GM18502 (cell line): ENCODE data around the gene HOXA1.

Experiments used
- ATAC-seq: cut with Tn5 transposase; IDR thresholded peaks from one replicate; pipeline ENCODE4 v1.9.1; 2021; ENCODE audit warnings: mild to moderate bottlenecking; ENCODE audit not compliant: unreplicated experiment, poor library complexity

The HOXA1 gene

DNA sequence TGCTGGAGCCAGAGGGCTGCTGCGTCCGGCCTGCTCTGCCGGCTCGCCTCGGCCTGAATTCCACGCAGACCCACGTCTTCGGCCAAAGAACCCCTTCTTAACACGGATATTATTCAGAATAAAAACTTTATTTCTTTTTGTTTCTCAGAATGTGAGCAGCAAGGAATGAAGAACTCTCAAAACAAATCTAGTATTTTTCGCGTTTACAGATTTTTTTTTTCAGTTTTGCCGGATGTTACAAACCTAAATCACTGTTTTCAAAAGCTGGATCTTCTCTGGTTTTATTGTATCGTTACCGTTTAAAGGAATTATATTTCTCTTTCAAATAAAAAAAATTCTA is 11.1 kb upstream of the HOXA1 start:
- ATAC-seq: no peak

- ATAC-seq: no peak
Observed at GRCh38 chr7:27106181-27106900, 10.5 kb upstream of the HOXA1 start.

- no peak for ATAC-seq
Observed at GRCh38 chr7:27105301-27106031, 9.7 kb upstream of the HOXA1 start.

DNA sequence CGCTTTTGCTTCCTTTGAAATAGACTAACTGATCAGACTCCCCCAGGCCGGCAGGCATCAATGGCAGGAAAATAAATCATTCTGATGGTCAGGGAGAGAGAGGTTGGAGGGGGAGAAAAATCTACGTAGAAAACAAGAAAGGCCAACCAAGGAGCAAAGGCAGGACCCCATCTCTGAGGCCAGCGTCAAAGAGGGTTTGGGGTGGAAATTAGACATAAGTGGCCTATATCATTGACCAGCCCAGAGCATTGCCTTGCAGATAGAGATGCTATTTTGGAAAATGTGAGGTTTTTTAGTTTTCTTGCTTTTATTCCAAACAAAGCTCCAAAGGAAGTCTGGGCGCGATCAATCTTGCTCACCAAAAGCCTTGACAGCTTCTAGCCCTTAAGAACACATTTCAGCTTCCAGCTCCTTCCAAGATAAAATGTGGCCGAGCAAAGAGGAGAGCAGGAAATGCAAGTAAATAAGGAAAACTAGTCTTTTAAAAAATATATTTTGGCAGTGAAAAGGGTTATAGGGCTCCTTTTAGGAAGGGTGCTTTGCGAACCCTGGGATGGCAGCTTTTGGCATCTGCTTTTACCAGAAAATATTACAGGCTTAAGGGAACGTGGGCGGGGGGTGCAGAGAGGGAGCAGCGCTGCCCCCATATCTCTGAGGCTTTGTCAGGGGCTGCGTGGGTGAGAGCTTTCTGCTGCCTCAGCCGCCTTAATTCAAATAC is 8.7 kb upstream of the HOXA1 start:
- ATAC-seq: no peak

- no peak for ATAC-seq
Observed at GRCh38 chr7:27103489-27104226, 7.9 kb upstream of the HOXA1 start.

DNA sequence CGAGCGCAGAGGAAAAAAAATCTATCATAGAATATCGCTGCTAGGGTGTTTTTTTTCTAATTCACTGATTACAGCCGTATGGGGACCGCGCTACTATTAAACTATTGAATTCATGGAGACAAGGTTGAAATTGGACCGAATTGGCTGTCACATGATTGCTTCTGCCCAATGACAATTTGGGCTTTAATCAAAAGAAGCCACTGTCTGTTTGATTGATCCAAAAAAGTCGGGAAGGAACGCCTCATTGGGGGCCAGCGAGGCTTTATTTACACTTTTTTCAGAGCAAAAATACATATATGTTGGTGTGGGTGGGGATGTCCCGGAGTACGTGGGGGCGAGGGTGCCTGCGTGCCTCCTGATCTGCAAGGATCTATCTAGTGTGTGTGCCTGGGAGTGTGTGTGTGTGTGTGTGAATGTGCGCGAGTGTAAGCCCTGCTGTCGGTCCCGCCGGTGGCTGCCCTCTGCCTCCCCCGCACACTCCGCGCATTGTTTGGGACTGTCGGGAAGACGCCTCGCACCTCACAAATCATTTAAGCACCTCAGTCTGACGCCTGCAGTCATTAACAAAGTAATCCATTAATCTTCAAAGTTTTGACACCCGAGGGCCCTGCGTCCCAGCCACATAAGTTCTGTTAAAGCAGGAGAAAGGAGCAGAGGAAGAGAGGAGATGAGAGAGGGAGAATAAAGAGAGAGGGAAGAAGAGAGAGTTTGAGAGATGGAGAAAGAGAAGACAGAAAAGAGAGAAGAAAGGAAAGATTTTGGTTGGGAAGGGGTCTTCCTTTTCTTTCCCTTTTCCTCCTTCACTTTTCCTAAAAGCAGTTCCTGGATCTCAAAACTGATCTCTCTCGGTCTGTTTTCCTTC is 7.0 kb upstream of the HOXA1 start, which contains the start of gene HOXA2:
Gene HOXA2, minus strand, starts transcription at position 103 of the 862 bp plus-strand sequence. CDS start 183 bp downstream, outside the sequence.
- no peak for ATAC-seq

DNA sequence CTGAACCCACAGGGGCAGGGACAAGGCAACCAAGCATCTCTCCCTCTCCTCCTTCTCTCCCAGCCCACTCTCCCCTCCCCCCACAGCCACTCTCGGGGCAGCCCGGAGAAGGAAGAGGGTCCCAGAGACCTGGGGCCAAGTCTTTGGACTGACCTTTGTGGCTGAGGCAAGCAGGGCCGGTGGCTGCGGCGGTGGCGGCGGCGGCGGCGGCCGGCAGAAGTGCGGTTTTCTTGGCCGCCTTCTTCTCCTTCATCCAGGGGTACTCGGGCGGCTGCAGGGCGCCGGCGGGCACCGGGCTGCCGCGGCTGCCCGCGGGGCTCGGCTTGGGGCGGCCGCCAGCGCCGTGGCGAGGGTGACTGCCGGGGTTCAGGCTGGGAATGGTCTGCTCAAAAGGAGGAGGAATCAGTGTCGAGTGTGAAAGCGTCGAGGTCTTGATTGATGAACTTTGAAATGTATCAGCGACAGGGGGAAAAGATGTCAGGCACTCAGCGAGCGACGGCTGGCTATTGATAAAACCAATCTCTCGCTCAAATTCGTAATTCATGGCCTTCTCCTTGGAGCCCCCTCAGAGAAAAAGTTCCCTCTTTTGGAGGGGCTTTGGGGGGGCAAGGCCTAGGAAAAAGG is 6.3 kb upstream of the HOXA1 start:
- ATAC-seq: no peak

DNA sequence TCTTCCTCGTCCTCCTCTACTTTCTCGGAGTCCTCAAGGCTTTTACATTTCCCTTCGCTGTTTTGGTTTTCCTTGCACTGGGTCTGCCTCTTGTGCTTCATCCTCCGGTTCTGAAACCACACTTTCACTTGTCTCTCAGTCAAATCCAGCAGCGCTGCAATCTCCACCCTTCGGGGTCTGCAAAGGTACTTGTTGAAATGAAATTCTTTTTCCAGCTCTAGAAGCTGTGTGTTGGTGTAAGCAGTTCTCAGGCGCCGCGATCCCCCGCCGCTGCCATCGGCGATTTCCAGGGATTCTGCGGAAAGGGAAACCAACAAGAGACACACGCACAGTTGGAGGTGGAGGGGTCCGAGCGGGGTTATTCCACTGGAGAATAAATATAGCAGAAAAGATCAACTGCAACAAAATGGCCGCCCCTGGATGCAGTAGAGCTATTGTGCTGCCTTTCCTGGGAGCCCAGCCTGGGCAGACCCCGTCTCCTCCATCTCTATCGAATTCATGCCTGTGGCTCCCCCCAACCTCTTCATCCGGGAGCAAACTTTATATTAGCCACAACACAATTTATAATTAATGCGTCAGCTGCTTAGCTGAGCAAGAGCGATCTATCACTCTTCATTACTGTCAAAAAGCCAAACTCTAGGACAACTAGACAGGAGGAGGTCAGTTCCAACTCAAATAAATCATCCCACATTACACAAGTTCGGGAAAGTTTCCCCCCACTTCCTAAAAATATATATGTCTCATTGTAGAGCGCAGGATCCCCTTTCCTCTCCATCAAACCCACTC is 5.6 kb upstream of the HOXA1 start:
- no peak for ATAC-seq

DNA sequence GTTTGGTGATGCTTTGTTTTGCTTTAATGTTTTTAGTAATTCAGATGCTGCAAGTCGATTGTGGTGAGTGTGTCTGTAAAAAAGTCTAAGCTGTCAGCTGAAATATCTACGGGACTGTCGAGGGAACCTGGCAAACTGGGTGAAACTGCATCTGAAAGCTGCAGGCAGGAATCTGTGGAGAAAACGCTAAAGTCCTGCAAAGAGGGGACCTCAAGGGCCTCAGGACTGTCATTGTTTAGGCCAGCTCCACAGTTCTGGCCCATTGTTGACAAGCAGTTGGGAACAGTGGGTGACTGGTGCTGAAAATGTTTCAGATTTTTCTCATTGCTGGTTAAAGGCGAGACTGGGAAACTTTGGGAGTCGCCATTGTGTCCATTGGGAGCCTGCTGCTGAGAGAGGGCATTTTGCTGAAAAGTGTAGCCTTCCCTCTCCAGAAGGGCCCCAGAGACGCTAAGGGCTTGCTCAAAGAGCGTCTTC is 4.9 kb upstream of the HOXA1 start:
- ATAC-seq: no peak

DNA sequence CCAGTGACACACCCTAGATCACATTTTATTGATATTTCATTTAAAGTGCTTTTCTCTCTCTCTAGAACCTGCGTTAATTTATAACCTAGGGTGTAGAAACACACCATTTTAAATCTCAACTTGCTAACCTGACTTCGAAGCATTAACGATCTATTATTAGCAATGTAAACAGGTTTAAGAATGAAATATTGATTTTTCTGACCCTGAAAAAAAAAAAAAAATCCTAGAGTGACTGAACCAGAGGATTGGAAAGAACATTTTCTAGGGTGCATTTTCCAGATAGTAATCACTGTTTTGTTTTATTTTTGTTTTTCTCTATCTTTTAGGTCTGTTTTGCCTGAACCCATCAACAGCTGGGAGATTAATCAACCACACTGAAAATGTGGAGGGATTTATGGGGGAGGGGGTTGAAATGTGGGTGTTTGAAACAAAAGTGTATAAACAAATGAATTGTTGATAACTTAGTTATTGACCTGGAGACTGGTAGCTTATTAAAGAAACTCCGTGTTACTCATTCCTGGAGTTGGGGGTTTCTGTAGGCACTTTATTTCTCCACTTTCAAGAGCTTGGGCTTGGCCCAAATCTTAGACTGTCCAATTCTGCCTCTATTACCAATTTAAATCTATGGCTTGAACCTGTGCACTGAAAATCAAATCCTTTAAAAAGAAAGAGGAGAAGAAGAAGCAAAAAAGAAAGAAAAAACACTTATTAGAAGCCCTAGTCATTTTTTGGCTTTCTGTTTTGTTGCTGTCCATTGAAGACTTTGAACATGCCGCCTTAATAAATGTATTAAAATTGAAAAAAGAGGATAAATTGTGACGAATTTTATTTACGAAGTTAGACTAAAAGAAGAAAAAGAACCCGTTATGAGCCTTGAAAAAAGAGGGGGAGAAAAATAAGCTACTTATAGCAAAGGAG is 3.9 kb upstream of the HOXA1 start:
- ATAC-seq: no peak

- ATAC-seq: no peak
Observed at GRCh38 chr7:27098578-27099451, 3.0 kb upstream of the HOXA1 start.

DNA sequence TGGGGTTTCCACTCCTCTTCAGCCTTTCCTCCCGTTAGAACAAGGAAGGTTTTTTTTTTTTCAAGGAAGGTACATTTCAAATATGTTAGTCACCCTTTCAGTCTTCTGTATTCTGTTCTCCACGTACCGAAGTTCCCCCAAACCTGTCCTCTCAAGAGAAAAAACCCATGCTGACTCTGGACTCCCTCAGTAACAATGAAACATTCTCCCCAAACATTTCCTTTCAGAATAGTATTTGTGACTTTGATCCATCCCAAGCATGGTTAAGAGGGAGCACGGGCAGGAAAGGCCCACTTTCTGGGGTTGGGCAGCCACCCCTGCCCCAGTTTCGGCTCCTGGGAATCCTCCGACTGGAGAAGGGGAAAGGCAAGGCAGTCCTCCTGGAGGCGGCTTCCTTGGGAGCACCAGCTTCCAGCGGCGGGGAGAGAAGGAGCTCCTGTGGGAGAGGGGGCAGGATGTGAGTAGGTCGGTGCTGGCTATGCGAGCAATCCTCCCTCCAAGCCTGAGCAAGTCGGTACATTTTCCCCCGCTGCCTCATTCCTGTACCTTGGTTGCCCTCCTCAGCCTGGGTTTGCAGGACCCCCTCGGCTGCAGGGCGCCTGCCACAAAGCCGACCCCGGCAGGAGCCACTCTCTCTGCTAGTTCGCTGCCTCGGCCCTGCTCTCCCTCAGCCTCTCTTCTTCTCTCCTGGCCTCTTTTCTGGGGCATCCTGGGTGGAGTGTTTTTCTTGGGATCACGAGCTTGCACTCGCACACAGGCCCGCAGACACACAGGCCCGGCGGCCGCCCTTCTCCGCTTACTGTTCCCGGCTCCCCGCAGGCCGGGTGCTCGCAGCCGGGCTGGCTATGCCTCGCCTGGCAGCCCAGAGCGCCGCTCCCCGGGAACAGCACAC is 2.1 kb upstream of the HOXA1 start:
- no peak for ATAC-seq

DNA sequence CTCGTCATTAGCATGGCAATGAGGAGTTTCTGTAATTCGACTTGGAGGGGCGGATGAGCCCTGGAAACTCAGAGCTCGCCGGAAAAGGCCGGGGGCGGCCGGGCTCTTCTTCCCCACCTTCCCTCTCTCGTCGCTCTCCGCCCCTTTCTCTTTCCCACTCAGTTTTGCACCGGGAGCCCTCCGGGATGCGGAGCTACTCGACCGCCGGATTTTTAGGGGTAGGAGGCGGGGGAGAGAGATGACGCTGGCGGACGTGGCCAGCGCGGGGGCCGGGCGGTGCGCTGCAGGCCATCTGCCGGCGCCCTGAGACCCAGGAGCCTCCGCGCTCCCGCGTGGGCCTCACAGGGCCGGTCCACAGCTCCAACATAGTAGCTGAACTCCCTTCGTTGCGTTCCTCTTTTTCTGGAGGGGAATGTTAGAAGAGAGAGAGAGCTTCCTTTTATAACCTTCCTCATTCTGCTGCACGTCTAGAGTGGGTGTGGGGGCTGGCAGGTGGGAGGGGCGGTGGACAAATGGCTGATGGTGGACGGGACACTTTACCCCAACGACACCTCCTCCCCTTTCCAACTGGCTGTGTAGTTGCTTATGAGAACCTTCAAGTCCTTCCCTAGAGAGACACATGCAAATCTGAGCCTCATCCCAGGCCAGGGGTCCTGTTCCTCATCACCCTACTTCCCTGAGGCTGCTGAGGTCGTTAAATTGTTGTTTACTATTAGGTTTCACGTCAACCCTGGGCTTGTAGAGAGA is 1.1 kb upstream of the HOXA1 start:
- peak; percentile 1 for ATAC-seq

- peak; percentile 13 for ATAC-seq
Observed at GRCh38 chr7:27095050-27095896, 527 bp downstream of the HOXA1 start.
